NCI-H446 (cell line): Measurements from ENCODE around the gene KRTAP12-3.
"Not testable (repeated sequence)": the region's sequence is repeated elsewhere in the genome, so short reads cannot be mapped to it uniquely, and the experiment has no call there.

Experiments used
- DNase-seq, 2 experiments: peaks; one replicate each; lab custom pipeline; 2025; lab: John Stamatoyannopoulos, UW

The KRTAP12-3 gene

GRCh38 chr21:44657635-44658540 lies at the start of gene KRTAP12-3:
KRTAP12-3 (plus strand) TSS chr21:44657932; CDS start chr21:44657980, 48 bp downstream.
- DNase-seq: no peak

- DNase-seq: no peak
Measured at GRCh38 chr21:44609193-44609592, 48.5 kb upstream of the KRTAP12-3 start.

GRCh38 chr21:44610157-44610843 lies 47.4 kb upstream of the KRTAP12-3 start:
- DNase-seq: not testable (repeated sequence)

GRCh38 chr21:44611551-44611950 lies 46.2 kb upstream of the KRTAP12-3 start:
- no peak for DNase-seq

GRCh38 chr21:44612029-44612486 lies 45.7 kb upstream of the KRTAP12-3 start, which contains the start of gene KRTAP10-8:
KRTAP10-8 (plus strand) TSS chr21:44612079; CDS start chr21:44612101, 22 bp downstream.
- DNase-seq: no peak

GRCh38 chr21:44612669-44613229 lies 45.0 kb upstream of the KRTAP12-3 start:
- DNase-seq: no peak

GRCh38 chr21:44613386-44614155 lies 44.2 kb upstream of the KRTAP12-3 start:
- no peak for DNase-seq

- DNase-seq: no peak
Measured at GRCh38 chr21:44614161-44614631, 43.5 kb upstream of the KRTAP12-3 start.

- DNase-seq: no peak
Measured at GRCh38 chr21:44614961-44615391, 42.8 kb upstream of the KRTAP12-3 start.

GRCh38 chr21:44615466-44615865 lies 42.3 kb upstream of the KRTAP12-3 start:
- DNase-seq: no peak

GRCh38 chr21:44615911-44616590 lies 41.7 kb upstream of the KRTAP12-3 start:
- DNase-seq: no peak

- DNase-seq: no peak
Measured at GRCh38 chr21:44616591-44616926, 41.2 kb upstream of the KRTAP12-3 start.

GRCh38 chr21:44617071-44617501 lies 40.6 kb upstream of the KRTAP12-3 start:
- no peak for DNase-seq

GRCh38 chr21:44618504-44618903 lies 39.2 kb upstream of the KRTAP12-3 start:
- no peak for DNase-seq

GRCh38 chr21:44618909-44619308 lies 38.8 kb upstream of the KRTAP12-3 start:
- DNase-seq: no peak

GRCh38 chr21:44619886-44620285 lies 37.8 kb upstream of the KRTAP12-3 start:
- no peak for DNase-seq

- DNase-seq: no peak
Measured at GRCh38 chr21:44623575-44623974, 34.2 kb upstream of the KRTAP12-3 start.

- no peak for DNase-seq
Measured at GRCh38 chr21:44625756-44626155, 32.0 kb upstream of the KRTAP12-3 start.

- no peak for DNase-seq
Measured at GRCh38 chr21:44626262-44626661, 31.5 kb upstream of the KRTAP12-3 start.

- DNase-seq: no peak
Measured at GRCh38 chr21:44626673-44627143, 31.0 kb upstream of the KRTAP12-3 start, which contains the start of gene KRTAP10-9. KRTAP10-9 (plus strand) TSS chr21:44627093; CDS start chr21:44627172, 79 bp downstream.
